Psoas muscle (tissue), 8 donors: ENCODE data around the gene DMD. TPM values are rescaled to one million over a fixed set of nuclear protein-coding genes. Genes with fewer than 3 reads are reported as not detected.
A peak's percentile ranks its signal among the peaks of the same experiment; 100 is the strongest.
"Not testable (repeated sequence)": the region's sequence is repeated elsewhere in the genome, so short reads cannot be mapped to it uniquely, and the experiment has no call there.

ENCODE experiments used
- ATAC-seq, 4 donors: fragments of 200-7000 bp; cut with Tn5 transposase; one replicate each; pipeline ENCODE4 v1.9.1; 2020; ENCODE audit warnings: moderate library complexity in 3 of 4, mild to moderate bottlenecking in 2 of 4
- DNase-seq, 2 donors: peaks; one replicate each; pipeline ENCODE4 v3.0.0-alpha.2; 2020
- H3K27ac ChIP-seq: fragments of 200-600 bp; one replicate; pipeline ENCODE4 v1.8.0; 2022
- H3K27me3 ChIP-seq, 3 donors: fragments of 200-600 bp in 1 of 3; one replicate each; pipeline versions ENCODE4 v1.6.1 to v1.8.0; 2013 to 2022; ENCODE audit warnings: low read length in 2 of 3, mild to moderate bottlenecking in 2 of 3, moderate library complexity in 1 of 3; ENCODE audit not compliant: insufficient read depth in 3 of 3
- H3K36me3 ChIP-seq, 2 donors: fragments of 200-600 bp in 1 of 2; one replicate each; pipeline versions ENCODE4 v1.6.1 to v1.8.0; 2013 to 2022; ENCODE audit warnings: low read depth in 1 of 2, mild to moderate bottlenecking in 1 of 2, moderate library complexity in 1 of 2; ENCODE audit not compliant: insufficient read depth in 1 of 2
- H3K4me1 ChIP-seq: fragments of 200-600 bp; one replicate; pipeline ENCODE4 v1.8.0; 2022
- H3K4me3 ChIP-seq: fragments of 200-600 bp; one replicate; pipeline ENCODE4 v1.8.0; 2022; ENCODE audit warnings: mild to moderate bottlenecking
- H3K9me3 ChIP-seq: fragments of 200-600 bp; one replicate; pipeline ENCODE4 v1.8.0; 2022
- CTCF ChIP-seq: fragments of 200-600 bp; IDR thresholded peaks from one replicate; pipeline ENCODE4 v1.8.0; 2022; ENCODE audit warnings: antibody characterized with exemption
- WGBS, 3 donors: extraction: QIAGEN DNeasy Blood & Tissue Kit; methylation state at CpG; one replicate each; pipeline versions ENCODE4 v1.1.6 to v1.1.7; 2013; 5-methylcytosine and 5-hydroxymethylcytosine counted together
- intact Hi-C, 2 donors: fragments of 100-400 bp; cut with DNase I; formaldehyde crosslinking; loops; one replicate each; pipeline versions ENCODE4 v1.11.0 to v1.14.2; 2022
- polyA plus RNA-seq, 3 donors: library from polyadenylated mRNA; stranded (reverse); fragments of 200-250 nt; gene quantifications; one replicate each; pipeline ENCODE4 v1.2.3, GENCODE V29; 2013
- total RNA-seq, 4 donors: library from RNA; stranded (reverse); fragmentation: NEBNext Ultra II Directional in 2 of 4; extraction: Animal tissue kit (Norgen Biotek cat#: 25700) in 2 of 4; gene quantifications; one replicate each; pipeline versions ENCODE4 v1.2.1 to v1.2.4, GENCODE V29; 2021 to 2023
- donor health status: healthy with polysubstance abuse.
- donor health status: DM: no; HTN: no; CAD: no; lungs with moderate emphysema.
- donor health status: Bipolar disorder and iron deficiency.
- donor health status: healthy.
- donor health status: DM: yes; HTN: yes; CAD: no.
- donor health status: DM: no; HTN: no; CAD: no.
- donor health status: DM: no; HTN: no; CAD: no.
- donor health status: DM: yes; HTN: yes; CAD: no.

Gene DMD
- total and polyA plus RNA-seq, 7 donors: 6.8 to 170 (median 86.5) TPM

GRCh38 chrX:33194876-33195433 lies 16.4 kb downstream of the DMD start:
- H3K27ac ChIP-seq: peak overlapping the region; percentile 85

GRCh38 chrX:33194289-33194688 lies 17.1 kb downstream of the DMD start:
- Histone ChIP-seq H3K27ac (peak overlapping the region; percentile 53), H3K9me3 (no peaks in the 10 kb centered on the region), H3K4me3 (peak overlapping the region; percentile 19), H3K36me3 (no peaks in the 10 kb centered on the region), H3K27me3 (no peaks in the 10 kb centered on the region), H3K4me1 (no peaks in the 10 kb centered on the region)
- WGBS, 3 donors: 66 to 83% (median 71%) methylated on average over 2 of the region's 2 CpGs
- intact Hi-C loops: no loop called here
- ATAC-seq (no peak), DNase-seq (no peak)
- TF ChIP-seq CTCF: no peak

More at GRCh38 chrX:33194876-33195433, 16.4 kb downstream of the DMD start:
- no peaks in the 10 kb centered on the region for H3K9me3 ChIP-seq
- H3K4me3 ChIP-seq: no peak overlapping the region
- 0 to 14% (median 11%) methylated on average over 1 of the region's 1 CpG for WGBS, 3 donors
- peak; percentile 75 to 90 (median 88) for ATAC-seq
- H3K27me3 ChIP-seq: no peaks in the 10 kb centered on the region
- TF ChIP-seq CTCF: no peak
- intact Hi-C loops: no loop called here
- H3K36me3 ChIP-seq: no peaks in the 10 kb centered on the region
- no peak for DNase-seq
- H3K4me1 ChIP-seq: no peaks in the 10 kb centered on the region

- H3K4me3 ChIP-seq: no peak overlapping the region
- intact Hi-C loops: no loop called here
- DNase-seq (no peak), ATAC-seq (no peak)
- TF ChIP-seq CTCF: no peak
- no peaks in the 10 kb centered on the region for H3K4me1 ChIP-seq
- no peaks in the 10 kb centered on the region for H3K9me3 ChIP-seq
- 15 to 31% (median 19%) methylated on average over 1 of the region's 1 CpG for WGBS, 3 donors
- no peaks in the 10 kb centered on the region for H3K36me3 ChIP-seq
- H3K27ac ChIP-seq: peak overlapping the region; percentile 63
- H3K27me3 ChIP-seq: no peaks in the 10 kb centered on the region
These were observed 21.3 kb downstream of the DMD start for GRCh38 chrX:33190016-33190415.

GRCh38 chrX:33188881-33189280 lies 22.5 kb downstream of the DMD start:
- no peaks in the 10 kb centered on the region for H3K9me3 ChIP-seq
- TF ChIP-seq CTCF: no peak
- H3K36me3 ChIP-seq: no peaks in the 10 kb centered on the region
- ATAC-seq: no peak
- no peaks in the 10 kb centered on the region for H3K4me1 ChIP-seq
- intact Hi-C loops: no loop called here
- H3K27me3 ChIP-seq: no peaks in the 10 kb centered on the region
- no peak for DNase-seq
- H3K27ac ChIP-seq: peak overlapping the region; percentile 63
- H3K4me3 ChIP-seq: no peak overlapping the region

GRCh38 chrX:33188286-33188685 lies 23.1 kb downstream of the DMD start:
- WGBS, 3 donors: 12 to 27% (median 18%) methylated on average over 3 of the region's 3 CpGs
- H3K9me3 ChIP-seq: no peaks in the 10 kb centered on the region
- peak overlapping the region; percentile 63 for H3K27ac ChIP-seq
- no peak for TF ChIP-seq CTCF
- intact Hi-C loops: no loop called here
- H3K36me3 ChIP-seq: no peaks in the 10 kb centered on the region
- no peaks in the 10 kb centered on the region for H3K4me1 ChIP-seq
- no peak overlapping the region for H3K4me3 ChIP-seq
- ATAC-seq (no peak), DNase-seq (no peak)
- no peaks in the 10 kb centered on the region for H3K27me3 ChIP-seq

- peak overlapping the region; percentile 56 for H3K27ac ChIP-seq
- intact Hi-C loops, ATAC-seq: not testable (repeated sequence)
These were observed 26.5 kb downstream of the DMD start for GRCh38 chrX:33184803-33185202.

More at GRCh38 chrX:33184803-33185202, 26.5 kb downstream of the DMD start:
- H3K27me3 ChIP-seq, DNase-seq, H3K36me3 ChIP-seq, H3K9me3 ChIP-seq, H3K4me1 ChIP-seq, H3K4me3 ChIP-seq: not testable (repeated sequence)
- 71 to 82% (median 74%) methylated on average over 9 to 10 of the region's 10 CpGs for WGBS, 3 donors
